Activated T-helper 2 cell treated with anti-CD3 and anti-CD28 coated beads, Interferon-gamma antibody, Interleukin-2, Interleukin-4, amounts not matched to agents 10 μg/mL and 5 μg/mL and 100 μg/mL, durations not matched to agents 14 hours and 24 hours and 36 hours (primary cell): ENCODE results near the gene SYNJ2BP. TPM values are rescaled to one million over a fixed set of nuclear protein-coding genes. Genes with fewer than 3 reads are reported as not detected.
"Not testable (repeated sequence)": the region's sequence is repeated elsewhere in the genome, so short reads cannot be mapped to it uniquely, and the experiment has no call there.

Experiments
- DNase-seq: peaks from one replicate; pipeline ENCODE4 v3.0.0; 2021; ENCODE audit warnings: low spot score
- H3K27ac Mint-ChIP-seq: one replicate; pipeline ENCODE4 v1.8.0; 2021; ENCODE audit warnings: mixed read lengths
- H3K27me3 Mint-ChIP-seq: one replicate; pipeline ENCODE4 v1.8.0; 2021; ENCODE audit warnings: low read depth, mixed read lengths
- H3K36me3 Mint-ChIP-seq: one replicate; pipeline ENCODE4 v1.8.0; 2021; ENCODE audit warnings: low read depth, mixed read lengths
- H3K4me1 Mint-ChIP-seq: one replicate; pipeline ENCODE4 v1.8.0; 2021; ENCODE audit warnings: low read depth, mixed read lengths
- H3K4me3 Mint-ChIP-seq: one replicate; pipeline ENCODE4 v1.8.0; 2021; ENCODE audit warnings: low read depth, mild to moderate bottlenecking, moderate library complexity, mixed read lengths
- H3K9me3 Mint-ChIP-seq: one replicate; pipeline ENCODE4 v1.8.0; 2021; ENCODE audit warnings: mixed read lengths
- intact Hi-C: fragments of 100-400 bp; cut with micrococcal nuclease; formaldehyde crosslinking; loops from one replicate; pipeline ENCODE4 v1.15.1; 2023
- total RNA-seq: library from RNA; stranded (reverse); gene quantifications from 2 replicates; pipeline ENCODE4 v1.2.3, GENCODE V29; 2022

The SYNJ2BP gene
- total RNA-seq, 1 donor from 2014 or later = 0.98 TPM

- intact Hi-C loops = no loop called here
- Mint-ChIP-seq H3K27ac (no peak overlapping the region), H3K4me1 (no peaks in the 10 kb centered on the region), H3K9me3 (peaks cover 3% of the 10 kb centered on the region), H3K36me3 (peaks cover 3% of the 10 kb centered on the region), H3K27me3 (no peaks in the 10 kb centered on the region), H3K4me3 (no peak overlapping the region)
- no peak for DNase-seq
Measured at GRCh38 chr14:70407621-70408020, 9.3 kb downstream of the SYNJ2BP start.

GRCh38 chr14:70406216-70406615 lies 10.7 kb downstream of the SYNJ2BP start:
- H3K36me3 Mint-ChIP-seq, intact Hi-C loops, H3K27ac Mint-ChIP-seq, H3K27me3 Mint-ChIP-seq, H3K9me3 Mint-ChIP-seq, H3K4me3 Mint-ChIP-seq, H3K4me1 Mint-ChIP-seq, DNase-seq: not testable (repeated sequence)

- H3K4me3 Mint-ChIP-seq, intact Hi-C loops, H3K36me3 Mint-ChIP-seq, DNase-seq, H3K9me3 Mint-ChIP-seq, H3K4me1 Mint-ChIP-seq, H3K27me3 Mint-ChIP-seq, H3K27ac Mint-ChIP-seq: not testable (repeated sequence)
Measured at GRCh38 chr14:70403335-70403734, 13.6 kb downstream of the SYNJ2BP start.

GRCh38 chr14:70401643-70402042 lies 15.2 kb downstream of the SYNJ2BP start:
- Mint-ChIP-seq H3K27me3 (no peaks in the 10 kb centered on the region), H3K4me1 (no peaks in the 10 kb centered on the region), H3K9me3 (no peaks in the 10 kb centered on the region), H3K36me3 (no peaks in the 10 kb centered on the region), H3K27ac (no peak overlapping the region), H3K4me3 (no peak overlapping the region)
- intact Hi-C loops = no loop called here
- DNase-seq = no peak

GRCh38 chr14:70398706-70399431 lies 18.0 kb downstream of the SYNJ2BP start:
- DNase-seq = no peak
- Mint-ChIP-seq H3K27ac (no peak overlapping the region), H3K27me3 (peaks cover 5% of the 10 kb centered on the region), H3K36me3 (no peaks in the 10 kb centered on the region), H3K4me1 (no peaks in the 10 kb centered on the region), H3K9me3 (no peaks in the 10 kb centered on the region), H3K4me3 (no peak overlapping the region)
- intact Hi-C loops = no loop called here

GRCh38 chr14:70398280-70398679 lies 18.6 kb downstream of the SYNJ2BP start:
- Mint-ChIP-seq H3K9me3 (no peaks in the 10 kb centered on the region), H3K27me3 (peaks cover 5% of the 10 kb centered on the region), H3K4me3 (no peak overlapping the region), H3K4me1 (no peaks in the 10 kb centered on the region), H3K36me3 (no peaks in the 10 kb centered on the region), H3K27ac (no peak overlapping the region)
- DNase-seq = no peak
- intact Hi-C loops = no loop called here

- Mint-ChIP-seq H3K9me3 (no peaks in the 10 kb centered on the region), H3K36me3 (no peaks in the 10 kb centered on the region)
Measured at GRCh38 chr14:70397746-70398145, 19.1 kb downstream of the SYNJ2BP start.

GRCh38 chr14:70394674-70395306 lies 22.1 kb downstream of the SYNJ2BP start:
- Mint-ChIP-seq H3K4me1 (no peaks in the 10 kb centered on the region), H3K27me3 (peaks cover 7% of the 10 kb centered on the region), H3K4me3 (no peak overlapping the region), H3K27ac (no peak overlapping the region), H3K36me3 (no peaks in the 10 kb centered on the region), H3K9me3 (no peaks in the 10 kb centered on the region)
- no peak for DNase-seq
- intact Hi-C loops = no loop called here

More at GRCh38 chr14:70397746-70398145, 19.1 kb downstream of the SYNJ2BP start:
- Mint-ChIP-seq H3K27me3 (peaks cover 5% of the 10 kb centered on the region), H3K27ac (no peak overlapping the region), H3K4me3 (no peak overlapping the region), H3K4me1 (no peaks in the 10 kb centered on the region)
- no peak for DNase-seq
- intact Hi-C loops = no loop called here

- Mint-ChIP-seq H3K4me1 (no peaks in the 10 kb centered on the region), H3K4me3 (no peak overlapping the region), H3K9me3 (no peaks in the 10 kb centered on the region), H3K36me3 (no peaks in the 10 kb centered on the region), H3K27me3 (peaks cover 7% of the 10 kb centered on the region), H3K27ac (no peak overlapping the region)
- intact Hi-C loops = no loop called here
- DNase-seq = no peak
Measured at GRCh38 chr14:70392676-70393075, 24.2 kb downstream of the SYNJ2BP start.

- no peaks in the 10 kb centered on the region for H3K4me1 Mint-ChIP-seq
- H3K4me3 Mint-ChIP-seq = no peak overlapping the region
- H3K9me3 Mint-ChIP-seq = no peaks in the 10 kb centered on the region
- DNase-seq = no peak
- H3K36me3 Mint-ChIP-seq = no peaks in the 10 kb centered on the region
- no peak overlapping the region for H3K27ac Mint-ChIP-seq
- intact Hi-C loops = no loop called here
- H3K27me3 Mint-ChIP-seq = peaks cover 7% of the 10 kb centered on the region
Measured at GRCh38 chr14:70391493-70392391, 25.1 kb downstream of the SYNJ2BP start.

GRCh38 chr14:70382536-70382935 lies 34.4 kb downstream of the SYNJ2BP start:
- Mint-ChIP-seq H3K27ac (no peak overlapping the region), H3K27me3 (no peaks in the 10 kb centered on the region), H3K36me3 (no peaks in the 10 kb centered on the region), H3K9me3 (no peaks in the 10 kb centered on the region), H3K4me1 (no peaks in the 10 kb centered on the region), H3K4me3 (no peak overlapping the region)
- no peak for DNase-seq
- intact Hi-C loops = no loop called here

- DNase-seq = no peak
- Mint-ChIP-seq H3K27ac (no peak overlapping the region), H3K27me3 (no peaks in the 10 kb centered on the region), H3K9me3 (no peaks in the 10 kb centered on the region), H3K36me3 (no peaks in the 10 kb centered on the region), H3K4me3 (no peak overlapping the region), H3K4me1 (no peaks in the 10 kb centered on the region)
- intact Hi-C loops = no loop called here
Measured at GRCh38 chr14:70380824-70381223, 36.1 kb downstream of the SYNJ2BP start.

GRCh38 chr14:70378696-70379095 lies 38.2 kb downstream of the SYNJ2BP start:
- Mint-ChIP-seq H3K27ac (no peak overlapping the region), H3K4me1 (no peaks in the 10 kb centered on the region), H3K4me3 (no peak overlapping the region), H3K9me3 (no peaks in the 10 kb centered on the region), H3K27me3 (no peaks in the 10 kb centered on the region), H3K36me3 (no peaks in the 10 kb centered on the region)
- intact Hi-C loops = no loop called here
- DNase-seq = no peak
